Measurements from ENCODE around the gene RSPO1.
A peak's percentile ranks its signal among the peaks of the same experiment; 100 is the strongest.

The RSPO1 gene

GRCh38 chr1:37605061-37605650 lies 29.5 kb downstream of the RSPO1 start:
- TF ChIP-seq, protein P1, sequence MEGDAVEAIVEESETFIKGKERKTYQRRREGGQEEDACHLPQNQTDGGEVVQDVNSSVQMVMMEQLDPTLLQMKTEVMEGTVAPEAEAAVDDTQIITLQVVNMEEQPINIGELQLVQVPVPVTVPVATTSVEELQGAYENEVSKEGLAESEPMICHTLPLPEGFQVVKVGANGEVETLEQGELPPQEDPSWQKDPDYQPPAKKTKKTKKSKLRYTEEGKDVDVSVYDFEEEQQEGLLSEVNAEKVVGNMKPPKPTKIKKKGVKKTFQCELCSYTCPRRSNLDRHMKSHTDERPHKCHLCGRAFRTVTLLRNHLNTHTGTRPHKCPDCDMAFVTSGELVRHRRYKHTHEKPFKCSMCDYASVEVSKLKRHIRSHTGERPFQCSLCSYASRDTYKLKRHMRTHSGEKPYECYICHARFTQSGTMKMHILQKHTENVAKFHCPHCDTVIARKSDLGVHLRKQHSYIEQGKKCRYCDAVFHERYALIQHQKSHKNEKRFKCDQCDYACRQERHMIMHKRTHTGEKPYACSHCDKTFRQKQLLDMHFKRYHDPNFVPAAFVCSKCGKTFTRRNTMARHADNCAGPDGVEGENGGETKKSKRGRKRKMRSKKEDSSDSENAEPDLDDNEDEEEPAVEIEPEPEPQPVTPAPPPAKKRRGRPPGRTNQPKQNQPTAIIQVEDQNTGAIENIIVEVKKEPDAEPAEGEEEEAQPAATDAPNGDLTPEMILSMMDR (IDR thresholded peaks at IDR 0.05; ENCODE audit: low read depth, low read length): no peak
- H3K4me3 ChIP-seq (ENCODE audit: low read depth, low read length): no peak overlapping the region

DNA sequence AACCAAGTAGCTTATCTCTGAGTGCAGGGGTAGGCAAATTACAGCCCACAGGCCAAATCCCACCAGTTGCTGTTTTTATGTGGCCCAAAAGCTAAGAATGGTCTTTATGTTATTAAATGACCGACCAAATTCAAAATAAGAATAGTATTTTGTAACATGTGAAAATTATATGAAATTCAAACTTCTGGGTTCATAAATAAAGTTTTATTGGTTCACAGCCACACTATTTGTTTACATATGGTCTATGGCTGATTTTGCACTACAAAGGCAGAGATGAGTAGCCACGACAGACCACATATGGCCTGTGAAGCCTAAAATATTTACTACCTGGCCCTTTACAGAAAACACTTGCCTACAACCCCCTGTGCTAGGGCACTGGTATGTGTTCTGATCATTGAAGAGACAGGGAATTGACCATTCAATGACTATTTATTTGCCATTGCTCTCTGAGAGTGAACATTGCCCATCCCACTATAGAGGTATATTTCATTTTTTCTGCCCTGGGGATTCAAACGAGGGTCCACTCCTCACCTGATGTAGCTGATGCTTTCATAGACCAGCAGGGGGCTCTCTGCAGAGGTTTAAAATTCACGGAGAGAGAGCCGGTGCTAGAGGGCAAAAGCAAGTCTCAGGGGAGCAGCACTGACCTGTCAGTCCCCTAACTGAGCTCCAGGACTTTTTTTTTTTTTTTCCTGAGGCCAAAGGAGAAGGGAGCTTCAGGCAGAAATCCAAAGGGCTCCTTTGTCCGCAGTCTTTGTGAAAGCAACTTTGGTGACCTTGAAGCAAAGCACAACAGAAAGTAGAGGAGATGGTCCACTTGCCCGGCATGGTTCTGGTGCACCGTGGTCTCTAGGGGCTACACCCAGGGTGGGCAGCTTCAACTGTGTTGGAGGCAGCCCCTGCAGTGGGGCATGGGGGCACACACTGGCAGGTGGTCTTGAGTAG lies 31.7 kb downstream of the RSPO1 start:
- H3K4me3 ChIP-seq (ENCODE audit: low read depth, low read length): no peak overlapping the region
- TF ChIP-seq, protein P1 (IDR thresholded peaks at IDR 0.05; ENCODE audit: low read depth, low read length): peak; percentile 80

- H3K4me3 ChIP-seq (ENCODE audit: low read depth, low read length): no peak overlapping the region
- TF ChIP-seq, protein P1 (IDR thresholded peaks at IDR 0.05; ENCODE audit: low read depth, low read length): no peak
Observed at GRCh38 chr1:37601441-37601840, 33.3 kb downstream of the RSPO1 start.

GRCh38 chr1:37599940-37600339 lies 34.8 kb downstream of the RSPO1 start:
- TF ChIP-seq, protein P1 (IDR thresholded peaks at IDR 0.05; ENCODE audit: low read depth, low read length): no peak
- no peak overlapping the region for H3K4me3 ChIP-seq (ENCODE audit: low read depth, low read length)

GRCh38 chr1:37596182-37596667 lies 38.5 kb downstream of the RSPO1 start:
- peak overlapping the region; percentile 98 for H3K4me3 ChIP-seq (ENCODE audit: low read depth, low read length)
- TF ChIP-seq, protein P1 (IDR thresholded peaks at IDR 0.05; ENCODE audit: low read depth, low read length): no peak

- H3K4me3 ChIP-seq (ENCODE audit: low read depth, low read length): peak within 1 kb of the TSS; percentile 98
- TF ChIP-seq, protein P1 (IDR thresholded peaks at IDR 0.05; ENCODE audit: low read depth, low read length): no peak
Observed at GRCh38 chr1:37595440-37596181, 39.1 kb downstream of the RSPO1 start, which contains the start of gene GNL2. TSS of gene GNL2 (minus strand) at chr1:37595937. CDS start at chr1:37595822, 115 bp downstream.
